Ectodermal cell (in vitro differentiated cells): ENCODE results near the gene MBOAT7.
"Not testable (repeated sequence)": the region's sequence is repeated elsewhere in the genome, so short reads cannot be mapped to it uniquely, and the experiment has no call there.

Experiments used
- H3K27ac ChIP-seq: 2 replicates; pipeline ENCODE4 v1.7.0; 2013; ENCODE audit warnings: mild to moderate bottlenecking, low read depth, low read length; ENCODE audit not compliant: insufficient read depth, poor library complexity, severe bottlenecking
- H3K27me3 ChIP-seq: 2 replicates; pipeline ENCODE4 v1.7.0; 2013; ENCODE audit warnings: mild to moderate bottlenecking, low read length; ENCODE audit not compliant: insufficient read depth, control insufficient read depth, poor library complexity, severe bottlenecking
- H3K36me3 ChIP-seq: one replicate; pipeline ENCODE4 v1.7.0; 2013; ENCODE audit warnings: low read length; ENCODE audit not compliant: control insufficient read depth, insufficient read depth
- H3K4me1 ChIP-seq: one replicate; pipeline ENCODE4 v1.7.0; 2013; ENCODE audit warnings: low read length; ENCODE audit not compliant: control insufficient read depth, insufficient read depth
- H3K4me3 ChIP-seq: 2 replicates; pipeline ENCODE4 v1.7.0; 2013; ENCODE audit warnings: low read depth, low read length, control low read depth; ENCODE audit not compliant: insufficient read depth
- H3K9me3 ChIP-seq: 2 replicates; pipeline ENCODE4 v1.7.0; 2013; ENCODE audit warnings: mild to moderate bottlenecking, low read length, moderate library complexity; ENCODE audit not compliant: control insufficient read depth
- WGBS, 2 experiments: methylation state at CpG; one replicate each; pipeline ENCODE4 v1.1.7; 2013; ENCODE audit warnings: missing lambda C conversion rate in 2 of 2; 5-methylcytosine and 5-hydroxymethylcytosine counted together

The MBOAT7 gene

DNA sequence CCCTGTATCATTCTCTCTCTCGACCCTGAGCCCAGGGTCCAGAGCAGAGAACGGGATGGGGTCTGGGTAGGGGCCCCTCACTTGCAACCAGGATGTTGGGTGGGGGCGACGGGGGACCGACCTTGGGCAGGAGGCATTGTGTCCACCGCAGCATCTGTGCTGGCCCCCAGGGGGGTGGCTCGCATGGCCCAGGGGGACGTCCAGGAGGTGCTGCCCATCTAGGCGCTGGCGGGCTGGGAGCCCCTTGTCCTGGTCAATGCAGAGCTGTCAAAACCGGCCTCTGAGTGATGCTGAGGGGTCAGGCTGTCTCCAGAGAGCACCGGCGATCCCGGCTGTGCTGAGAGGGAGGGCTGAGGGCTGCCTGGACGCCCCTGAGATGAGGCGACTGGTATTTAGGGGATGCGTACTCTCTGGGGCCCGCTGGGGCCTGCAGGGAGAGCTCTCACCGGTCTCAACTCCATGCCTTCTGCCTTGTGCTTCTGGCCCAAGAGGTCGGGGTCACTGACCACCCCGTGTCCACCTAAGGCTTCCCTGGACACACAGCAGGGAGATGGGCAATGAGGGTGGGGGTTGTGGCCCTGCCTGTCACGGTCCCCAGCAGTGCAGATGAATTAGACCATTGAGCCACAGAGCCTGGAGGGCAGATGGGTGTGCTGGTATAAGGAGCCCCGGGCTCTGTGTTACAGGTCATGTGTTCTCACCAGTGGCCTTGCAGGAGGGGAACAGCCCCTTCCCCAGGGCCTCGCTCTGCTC is 19.9 kb upstream of the MBOAT7 start:
- Histone ChIP-seq H3K27ac (peak overlapping the region; percentile 22), H3K4me3 (no peak overlapping the region), H3K4me1 (peaks cover 12% of the 10 kb centered on the region), H3K36me3 (peaks cover 32% of the 10 kb centered on the region), H3K27me3 (no peaks in the 10 kb centered on the region), H3K9me3 (no peaks in the 10 kb centered on the region)
- 70 to 71% methylated on average over 24 of the region's 24 CpGs for WGBS, 2 experiments

DNA sequence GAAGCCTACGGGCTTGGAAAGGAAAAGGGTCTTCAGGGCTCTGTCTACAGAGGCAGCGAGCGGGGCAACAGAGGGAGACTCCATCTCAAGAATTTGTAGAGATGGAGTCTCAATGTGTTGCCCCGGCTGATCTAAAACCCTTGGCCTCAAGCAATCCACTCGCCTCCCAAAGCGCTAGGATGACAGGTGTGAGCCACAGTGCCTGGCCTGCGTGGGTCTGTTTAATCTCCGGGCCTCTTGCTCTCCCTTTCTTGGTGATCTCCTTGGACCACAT is 19.3 kb upstream of the MBOAT7 start:
- H3K36me3 ChIP-seq = peaks cover 36% of the 10 kb centered on the region
- H3K27me3 ChIP-seq = no peaks in the 10 kb centered on the region
- H3K4me3 ChIP-seq = no peak overlapping the region
- H3K9me3 ChIP-seq = no peaks in the 10 kb centered on the region
- 85 to 87% methylated on average over 8 of the region's 8 CpGs for WGBS, 2 experiments
- H3K27ac ChIP-seq = peak overlapping the region; percentile 38
- peaks cover 15% of the 10 kb centered on the region for H3K4me1 ChIP-seq

DNA sequence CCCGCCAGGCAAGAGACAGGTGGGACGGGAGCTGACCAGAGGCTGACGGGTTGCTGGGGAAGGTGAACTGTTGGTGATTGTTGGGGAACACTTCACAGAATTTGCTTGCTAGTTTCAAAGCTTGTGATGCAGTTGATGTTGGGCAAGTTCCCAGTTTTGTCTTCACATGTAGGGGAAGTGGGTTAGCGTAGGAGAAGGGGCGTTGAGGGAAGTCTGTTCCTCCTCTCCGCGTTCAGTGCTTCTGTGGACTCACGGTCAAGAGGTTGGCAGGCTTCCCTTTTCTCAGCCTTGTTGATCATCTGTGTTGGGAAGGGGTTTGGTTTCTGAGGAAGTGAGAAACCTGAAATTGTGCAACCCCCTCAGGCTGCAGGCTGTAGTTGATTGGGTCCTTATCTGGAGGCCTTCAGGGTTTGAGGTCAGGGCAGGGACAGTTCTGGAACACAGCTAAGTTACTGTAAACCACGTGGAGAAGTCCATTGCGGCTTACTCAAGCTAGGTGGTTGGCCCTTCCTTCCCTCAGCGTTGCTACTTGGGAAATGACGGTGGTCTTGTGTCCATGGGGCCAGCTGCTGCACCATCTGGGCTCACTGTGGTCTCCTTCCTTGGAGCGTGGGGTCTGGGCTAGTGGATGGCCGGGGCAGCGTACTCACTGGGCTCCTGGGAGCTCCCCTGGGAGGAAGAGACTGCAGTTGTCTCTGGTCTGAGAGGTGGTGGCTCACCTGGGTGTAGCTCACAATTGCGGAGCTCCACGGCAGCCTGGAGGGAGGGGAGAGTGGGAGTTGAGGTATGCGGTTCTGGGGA is 18.8 kb upstream of the MBOAT7 start:
- peaks cover 20% of the 10 kb centered on the region for H3K4me1 ChIP-seq
- H3K27ac ChIP-seq = peak overlapping the region; percentile 38
- H3K27me3 ChIP-seq = no peaks in the 10 kb centered on the region
- H3K9me3 ChIP-seq = no peaks in the 10 kb centered on the region
- 88 to 89% methylated on average over 18 of the region's 18 CpGs for WGBS, 2 experiments
- H3K4me3 ChIP-seq = no peak overlapping the region
- H3K36me3 ChIP-seq = peaks cover 41% of the 10 kb centered on the region

- Histone ChIP-seq H3K4me3 (no peak overlapping the region), H3K27ac (no peak overlapping the region), H3K9me3 (no peaks in the 10 kb centered on the region), H3K27me3 (no peaks in the 10 kb centered on the region), H3K4me1 (peaks cover 26% of the 10 kb centered on the region), H3K36me3 (peaks cover 47% of the 10 kb centered on the region)
- WGBS, 2 experiments = 94% methylated on average over 5 of the region's 5 CpGs
These were observed 18.2 kb upstream of the MBOAT7 start for GRCh38 chr19:54207676-54207982.

DNA sequence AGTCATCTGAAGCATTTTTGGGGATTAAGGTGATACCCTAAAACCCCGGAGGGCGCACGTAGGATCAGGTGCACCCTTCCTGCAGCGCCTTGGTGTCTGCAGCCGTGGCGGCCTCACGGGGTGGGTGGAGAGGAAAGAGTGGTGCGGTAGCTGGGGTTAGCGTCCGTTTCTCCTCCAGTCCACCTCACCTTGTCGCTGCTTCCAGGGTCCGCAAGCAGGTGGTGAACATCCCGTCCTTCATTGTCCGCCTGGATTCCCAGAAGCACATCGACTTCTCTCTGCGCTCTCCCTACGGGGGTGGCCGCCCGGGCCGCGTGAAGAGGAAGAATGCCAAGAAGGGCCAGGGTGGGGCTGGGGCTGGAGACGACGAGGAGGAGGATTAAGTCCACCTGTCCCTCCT is 17.8 kb upstream of the MBOAT7 start:
- 95 to 97% methylated on average over 23 of the region's 23 CpGs for WGBS, 2 experiments
- peaks cover 30% of the 10 kb centered on the region for H3K4me1 ChIP-seq
- peaks cover 51% of the 10 kb centered on the region for H3K36me3 ChIP-seq

DNA sequence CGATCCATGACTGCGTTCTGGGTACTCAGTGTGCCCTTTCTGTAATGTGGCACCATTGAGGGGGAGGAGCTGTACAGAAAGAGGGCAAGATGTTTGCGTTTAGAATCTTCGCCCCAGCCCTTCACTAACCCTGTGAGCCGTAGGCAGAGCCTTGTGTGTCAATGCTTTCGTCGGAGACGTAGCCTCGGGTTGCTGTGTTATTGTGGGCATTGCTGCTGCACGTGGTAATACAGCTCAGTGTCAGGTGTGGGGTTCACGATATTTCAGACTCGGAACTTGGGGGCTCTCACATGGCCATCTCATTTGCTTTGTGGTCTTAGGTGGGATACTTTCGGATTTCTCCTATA is 17.4 kb upstream of the MBOAT7 start:
- Histone ChIP-seq H3K9me3 (no peaks in the 10 kb centered on the region), H3K36me3 (peaks cover 55% of the 10 kb centered on the region), H3K27ac (no peak overlapping the region), H3K4me1 (peaks cover 34% of the 10 kb centered on the region), H3K4me3 (no peak overlapping the region), H3K27me3 (no peaks in the 10 kb centered on the region)
- 94% methylated on average over 13 of the region's 13 CpGs for WGBS, 2 experiments

More for the DNA sequence above, 17.8 kb upstream of the MBOAT7 start:
- H3K9me3 ChIP-seq, H3K4me3 ChIP-seq, H3K27me3 ChIP-seq, H3K27ac ChIP-seq: not testable (repeated sequence)

GRCh38 chr19:54206030-54206830 is 16.9 kb upstream of the MBOAT7 start:
- H3K4me3 ChIP-seq = no peak overlapping the region
- 96% methylated on average over 27 of the region's 27 CpGs for WGBS, 2 experiments

DNA sequence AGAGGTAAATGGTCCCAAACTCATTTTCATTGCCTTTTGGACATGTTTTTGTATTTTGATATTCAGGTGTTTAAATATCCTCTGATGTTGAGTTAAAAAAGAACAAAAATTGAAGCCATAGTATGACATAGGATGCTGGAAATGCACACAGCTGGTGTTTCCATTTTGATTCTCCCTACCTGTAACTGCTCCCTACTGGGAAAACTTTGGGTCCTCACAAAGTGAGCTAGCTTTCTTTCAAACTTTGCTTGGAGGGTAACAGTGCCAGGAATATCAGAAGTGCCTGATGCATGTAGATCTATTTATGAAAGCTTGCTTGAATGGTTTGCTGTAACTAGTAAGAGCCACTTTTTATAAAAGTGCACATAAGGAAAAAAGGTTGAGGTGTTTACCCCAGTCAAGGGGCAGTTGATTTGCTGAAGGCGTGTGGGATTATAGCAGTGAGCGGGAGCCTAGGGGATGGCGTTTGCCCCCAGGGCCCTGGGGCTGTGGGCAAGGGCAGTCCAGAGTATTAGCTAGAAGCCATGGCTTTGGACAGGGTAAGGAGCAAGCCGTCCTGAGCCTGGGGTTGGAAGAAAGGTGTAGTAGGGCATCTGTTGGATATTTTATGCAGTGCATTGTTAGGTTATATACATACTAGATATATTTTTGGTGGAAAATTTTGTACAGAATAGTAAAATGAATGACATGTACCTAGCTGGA is 15.5 kb upstream of the MBOAT7 start:
- no peaks in the 10 kb centered on the region for H3K27me3 ChIP-seq
- no peak overlapping the region for H3K4me3 ChIP-seq
- no peaks in the 10 kb centered on the region for H3K9me3 ChIP-seq
- WGBS, 2 experiments = 93 to 94% methylated on average over 4 of the region's 4 CpGs
- peaks cover 62% of the 10 kb centered on the region for H3K36me3 ChIP-seq
- H3K4me1 ChIP-seq = peaks cover 40% of the 10 kb centered on the region
- H3K27ac ChIP-seq = no peak overlapping the region

More at GRCh38 chr19:54206030-54206830, 16.9 kb upstream of the MBOAT7 start:
- Histone ChIP-seq H3K4me1 (peaks cover 40% of the 10 kb centered on the region), H3K9me3 (no peaks in the 10 kb centered on the region), H3K27ac (no peak overlapping the region), H3K36me3 (peaks cover 61% of the 10 kb centered on the region), H3K27me3 (no peaks in the 10 kb centered on the region)

DNA sequence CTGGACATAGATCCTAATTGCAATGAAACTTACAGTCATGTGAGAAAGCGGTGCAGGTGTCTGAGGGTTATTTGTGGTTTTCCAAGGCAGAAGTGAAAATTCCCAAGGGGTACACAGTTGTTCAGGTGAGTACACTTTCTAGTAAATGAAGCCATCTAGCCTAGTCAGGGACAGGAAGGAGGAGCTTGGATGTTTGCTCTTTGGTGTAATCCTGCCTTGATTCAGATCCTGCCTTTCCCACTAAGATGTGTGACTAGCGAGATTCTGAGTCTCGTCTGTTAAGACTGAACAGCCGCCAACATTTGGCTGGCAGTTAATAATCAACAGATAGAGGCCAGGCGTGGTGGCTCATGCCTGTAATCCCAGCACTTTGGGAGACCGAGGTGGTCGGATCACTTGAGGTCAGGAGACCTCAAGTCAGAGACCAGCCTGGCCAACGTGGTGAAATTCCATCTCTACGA is 13.8 kb upstream of the MBOAT7 start:
- Histone ChIP-seq H3K36me3 (peaks cover 62% of the 10 kb centered on the region), H3K27ac (no peak overlapping the region), H3K9me3 (no peaks in the 10 kb centered on the region), H3K27me3 (no peaks in the 10 kb centered on the region), H3K4me1 (peaks cover 32% of the 10 kb centered on the region), H3K4me3 (peak overlapping the region; percentile 0)
- 92 to 94% methylated on average over 9 of the region's 9 CpGs for WGBS, 2 experiments
